ENCODE data around the gene IGHMBP2. TPM values are rescaled to one million over a fixed set of nuclear protein-coding genes. Genes with fewer than 3 reads are reported as not detected.
A peak's percentile ranks its signal among the peaks of the same experiment; 100 is the strongest.

The IGHMBP2 gene
- total RNA-seq, 1 donor from 2014 or later: 30.6 TPM

DNA sequence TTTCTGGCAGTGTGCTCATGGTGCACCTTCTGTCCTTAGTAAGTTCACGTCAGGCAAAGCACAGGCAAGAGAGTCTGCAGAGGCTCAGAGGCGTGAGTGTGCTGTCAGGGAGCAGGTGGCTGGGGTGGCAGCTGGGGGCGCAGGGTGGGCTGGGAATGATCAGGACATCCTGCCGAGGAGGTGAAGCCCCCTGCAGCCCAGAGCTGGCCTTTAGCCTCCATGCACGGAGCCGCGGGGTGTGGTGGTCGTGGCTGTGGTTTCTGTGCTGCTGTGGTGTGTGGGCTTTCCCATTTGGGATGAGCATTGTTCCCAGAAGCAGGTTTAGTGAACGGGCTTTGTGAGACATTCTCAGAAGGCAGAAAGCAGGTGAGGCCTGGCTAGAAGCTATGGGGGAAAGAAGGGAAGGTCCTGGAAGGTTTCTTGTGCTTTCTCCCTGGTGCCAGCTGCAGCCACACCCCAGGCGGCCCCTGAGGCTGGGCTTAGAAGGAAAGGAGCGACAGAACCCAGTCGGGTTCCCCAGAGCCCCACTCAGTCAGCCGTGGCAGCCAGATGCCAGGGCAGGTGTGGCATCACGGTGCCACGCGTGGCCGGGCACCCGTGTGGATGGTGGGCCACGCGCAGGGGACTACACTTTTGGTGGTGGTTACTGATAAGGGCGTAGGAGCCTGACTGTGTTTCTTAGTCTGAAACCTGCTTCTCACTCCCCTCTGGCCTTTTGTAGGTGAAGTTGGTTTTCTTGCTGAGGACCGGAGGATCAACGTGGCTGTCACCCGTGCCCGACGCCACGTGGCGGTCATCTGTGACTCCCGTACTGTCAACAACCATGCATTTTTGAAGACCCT, 32.0 kb downstream of the IGHMBP2 start:
- no peak for DNase-seq (ENCODE audit: low spot score, unreplicated experiment)
- Mint-ChIP-seq H3K4me3 (ENCODE audit: low read depth) (no peak overlapping the region), H3K27ac (no peak overlapping the region), H3K9me3 (ENCODE audit: low read depth) (no peaks in the 10 kb centered on the region), H3K4me1 (ENCODE audit: low read depth) (no peaks in the 10 kb centered on the region), H3K36me3 (ENCODE audit: insufficient read depth) (peaks cover 9% of the 10 kb centered on the region), H3K27me3 (no peaks in the 10 kb centered on the region)
- TF ChIP-seq, protein P1, sequence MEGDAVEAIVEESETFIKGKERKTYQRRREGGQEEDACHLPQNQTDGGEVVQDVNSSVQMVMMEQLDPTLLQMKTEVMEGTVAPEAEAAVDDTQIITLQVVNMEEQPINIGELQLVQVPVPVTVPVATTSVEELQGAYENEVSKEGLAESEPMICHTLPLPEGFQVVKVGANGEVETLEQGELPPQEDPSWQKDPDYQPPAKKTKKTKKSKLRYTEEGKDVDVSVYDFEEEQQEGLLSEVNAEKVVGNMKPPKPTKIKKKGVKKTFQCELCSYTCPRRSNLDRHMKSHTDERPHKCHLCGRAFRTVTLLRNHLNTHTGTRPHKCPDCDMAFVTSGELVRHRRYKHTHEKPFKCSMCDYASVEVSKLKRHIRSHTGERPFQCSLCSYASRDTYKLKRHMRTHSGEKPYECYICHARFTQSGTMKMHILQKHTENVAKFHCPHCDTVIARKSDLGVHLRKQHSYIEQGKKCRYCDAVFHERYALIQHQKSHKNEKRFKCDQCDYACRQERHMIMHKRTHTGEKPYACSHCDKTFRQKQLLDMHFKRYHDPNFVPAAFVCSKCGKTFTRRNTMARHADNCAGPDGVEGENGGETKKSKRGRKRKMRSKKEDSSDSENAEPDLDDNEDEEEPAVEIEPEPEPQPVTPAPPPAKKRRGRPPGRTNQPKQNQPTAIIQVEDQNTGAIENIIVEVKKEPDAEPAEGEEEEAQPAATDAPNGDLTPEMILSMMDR (IDR thresholded peaks at IDR 0.05; ENCODE audit: unreplicated experiment): no peak

DNA sequence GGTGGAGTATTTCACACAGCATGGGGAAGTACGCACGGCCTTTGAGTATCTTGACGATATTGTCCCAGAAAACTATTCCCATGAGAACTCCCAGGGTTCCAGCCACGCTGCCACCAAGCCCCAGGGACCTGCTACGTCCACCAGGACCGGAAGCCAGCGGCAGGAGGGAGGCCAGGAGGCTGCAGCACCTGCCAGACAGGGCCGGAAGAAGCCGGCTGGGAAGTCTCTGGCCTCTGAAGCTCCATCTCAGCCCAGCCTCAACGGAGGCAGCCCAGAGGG, 32.6 kb downstream of the IGHMBP2 start:
- Mint-ChIP-seq H3K9me3 (ENCODE audit: low read depth) (no peaks in the 10 kb centered on the region), H3K4me1 (ENCODE audit: low read depth) (no peaks in the 10 kb centered on the region), H3K27ac (no peak overlapping the region), H3K36me3 (ENCODE audit: insufficient read depth) (peaks cover 11% of the 10 kb centered on the region), H3K4me3 (ENCODE audit: low read depth) (no peak overlapping the region), H3K27me3 (no peaks in the 10 kb centered on the region)
- TF ChIP-seq, protein P1 (IDR thresholded peaks at IDR 0.05; ENCODE audit: unreplicated experiment): no peak
- no peak for DNase-seq (ENCODE audit: low spot score, unreplicated experiment)

DNA sequence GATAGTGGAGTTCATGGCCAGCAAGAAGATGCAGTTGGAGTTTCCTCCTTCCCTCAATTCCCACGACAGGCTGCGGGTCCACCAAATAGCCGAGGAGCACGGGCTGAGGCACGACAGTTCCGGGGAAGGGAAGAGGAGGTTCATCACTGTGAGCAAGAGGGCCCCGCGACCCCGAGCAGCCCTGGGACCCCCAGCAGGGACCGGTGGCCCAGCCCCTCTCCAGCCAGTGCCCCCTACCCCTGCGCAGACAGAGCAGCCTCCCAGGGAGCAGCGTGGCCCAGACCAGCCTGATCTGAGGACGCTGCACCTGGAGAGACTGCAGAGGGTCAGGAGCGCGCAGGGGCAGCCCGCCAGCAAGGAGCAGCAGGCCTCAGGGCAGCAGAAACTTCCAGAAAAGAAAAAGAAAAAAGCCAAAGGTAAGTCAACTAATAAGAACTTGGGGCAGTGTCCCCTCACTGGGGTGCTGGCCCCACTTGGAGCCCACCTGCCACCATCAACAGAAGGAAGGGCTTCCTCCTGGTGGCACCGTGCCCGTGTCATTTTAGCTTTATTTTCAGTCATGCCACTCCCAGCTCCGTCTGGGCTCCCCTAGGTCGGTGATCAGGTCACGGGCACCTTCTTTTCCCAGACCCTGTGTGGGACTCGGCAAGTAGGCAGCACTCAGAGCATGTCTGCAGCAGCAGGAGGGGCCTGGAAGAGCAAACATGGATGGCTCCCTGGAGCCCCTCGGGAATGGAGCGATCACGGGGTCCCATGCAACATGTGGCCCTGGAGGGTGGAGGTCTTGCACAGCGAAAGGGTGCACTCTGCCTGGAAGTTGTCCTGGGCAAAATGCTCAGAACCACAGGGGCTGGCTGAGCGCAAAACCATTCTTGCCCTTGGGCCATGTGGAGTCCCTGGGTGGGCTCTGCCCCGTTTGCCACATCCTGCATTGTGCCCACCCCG, 33.3 kb downstream of the IGHMBP2 start:
- Mint-ChIP-seq H3K27me3 (no peaks in the 10 kb centered on the region), H3K27ac (no peak overlapping the region), H3K9me3 (ENCODE audit: low read depth) (no peaks in the 10 kb centered on the region), H3K36me3 (ENCODE audit: insufficient read depth) (peaks cover 10% of the 10 kb centered on the region), H3K4me1 (ENCODE audit: low read depth) (no peaks in the 10 kb centered on the region), H3K4me3 (ENCODE audit: low read depth) (no peak overlapping the region)
- DNase-seq (ENCODE audit: low spot score, unreplicated experiment): no peak
- TF ChIP-seq, protein P1 (IDR thresholded peaks at IDR 0.05; ENCODE audit: unreplicated experiment): no peak

DNA sequence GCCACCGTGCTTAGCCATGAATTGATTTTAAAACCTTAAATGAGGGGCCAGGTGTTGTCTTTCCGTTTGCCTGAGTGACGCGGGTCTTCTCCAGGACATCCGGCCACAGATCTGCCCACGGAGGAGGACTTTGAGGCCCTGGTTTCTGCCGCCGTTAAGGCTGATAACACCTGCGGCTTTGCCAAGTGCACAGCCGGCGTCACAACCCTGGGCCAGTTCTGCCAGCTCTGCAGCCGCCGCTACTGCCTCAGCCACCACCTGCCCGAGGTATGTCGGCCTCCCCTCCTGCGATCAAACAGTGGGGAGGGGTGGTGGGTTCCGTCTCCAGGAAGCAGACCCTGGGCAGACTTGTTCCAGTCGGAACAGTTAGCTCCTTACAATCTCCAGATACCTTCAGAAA, 34.4 kb downstream of the IGHMBP2 start:
- TF ChIP-seq, protein P1 (IDR thresholded peaks at IDR 0.05; ENCODE audit: unreplicated experiment): no peak
- H3K27ac Mint-ChIP-seq: no peak overlapping the region
- H3K4me1 Mint-ChIP-seq (ENCODE audit: low read depth): no peaks in the 10 kb centered on the region
- DNase-seq (ENCODE audit: low spot score, unreplicated experiment): no peak
- H3K4me3 Mint-ChIP-seq (ENCODE audit: low read depth): no peak overlapping the region
- no peaks in the 10 kb centered on the region for H3K27me3 Mint-ChIP-seq
- no peaks in the 10 kb centered on the region for H3K9me3 Mint-ChIP-seq (ENCODE audit: low read depth)
- H3K36me3 Mint-ChIP-seq (ENCODE audit: insufficient read depth): peaks cover 9% of the 10 kb centered on the region

DNA sequence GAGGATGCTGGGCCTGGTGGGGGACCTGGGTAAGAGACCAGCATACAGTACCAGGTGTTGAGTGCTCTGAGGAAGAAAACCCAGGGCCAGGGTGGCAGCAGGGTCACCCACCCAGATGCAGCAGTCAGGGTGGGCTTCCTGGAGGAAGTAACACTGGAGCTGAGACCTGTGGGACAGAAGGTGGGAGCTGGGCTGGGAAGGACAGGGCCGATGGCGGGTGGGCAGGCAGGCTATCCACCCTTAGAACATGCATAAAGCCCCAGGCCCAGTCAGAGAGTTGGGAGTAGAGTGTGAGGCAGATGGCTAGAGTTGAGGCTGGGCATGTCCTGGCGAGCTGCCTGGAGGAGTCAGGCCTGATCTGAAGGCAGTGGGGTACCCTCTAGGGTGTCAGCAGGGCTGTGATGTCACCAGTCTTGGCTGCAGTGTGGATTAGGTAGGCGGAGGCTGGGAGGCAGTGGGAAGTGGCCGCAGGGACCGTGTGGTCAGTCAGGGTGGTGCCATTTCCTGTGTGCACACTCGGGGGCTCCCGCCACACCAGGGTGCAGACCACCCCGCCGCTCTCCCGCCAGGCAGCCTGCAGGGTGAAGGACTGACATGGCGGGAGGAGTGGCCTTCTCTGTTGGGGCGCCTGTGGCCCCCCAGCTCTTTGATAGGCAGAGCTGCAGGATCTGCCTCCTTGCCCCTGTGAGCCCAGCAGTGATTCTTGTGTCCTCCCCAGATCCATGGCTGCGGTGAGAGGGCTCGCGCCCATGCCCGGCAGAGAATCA, 35.3 kb downstream of the IGHMBP2 start:
- Mint-ChIP-seq H3K9me3 (ENCODE audit: low read depth) (no peaks in the 10 kb centered on the region), H3K4me3 (ENCODE audit: low read depth) (no peak overlapping the region), H3K27ac (peak overlapping the region; percentile 76), H3K4me1 (ENCODE audit: low read depth) (no peaks in the 10 kb centered on the region), H3K36me3 (ENCODE audit: insufficient read depth) (peaks cover 9% of the 10 kb centered on the region), H3K27me3 (no peaks in the 10 kb centered on the region)
- TF ChIP-seq, protein P1 (IDR thresholded peaks at IDR 0.05; ENCODE audit: unreplicated experiment): no peak
- DNase-seq (ENCODE audit: low spot score, unreplicated experiment): no peak

All from progenitor cell of endocrine pancreas (in vitro differentiated cells).